Measurements from ENCODE around the gene INTS15. TPM values are rescaled to one million over a fixed set of nuclear protein-coding genes. Genes with fewer than 3 reads are reported as not detected.

INTS15 gene
- total and polyA plus RNA-seq, 10 of the 15 experiments (the other 5 are each of a cell fraction or from before 2014, with no cell fraction given) = 0.89 to 28.2 (median 16.8) TPM

GRCh38 chr7:6577369-6578113 is 12.3 kb upstream of the INTS15 start, which contains the start of gene ZDHHC4:
Gene ZDHHC4 (plus strand): TSS chr7:6577454. CDS start chr7:6580562, 3,108 bp downstream.
- Histone ChIP-seq H3K9me3 (replicated peaks; ENCODE audit: control insufficient read depth, insufficient read depth, low read length) (no peaks in the 10 kb centered on the region), H3K4me1 (ENCODE audit: control insufficient read depth, insufficient read depth, low read length) (peaks cover 29% of the 10 kb centered on the region), H3K27ac (ENCODE audit: control insufficient read depth, insufficient read depth) (peak within 1 kb of the TSS; percentile 75), H3K9ac (ENCODE audit: control insufficient read depth, insufficient read depth, low read length) (peak within 1 kb of the TSS; percentile 89), H4K20me1 (ENCODE audit: control insufficient read depth, insufficient read depth) (no peaks in the 10 kb centered on the region), H3K79me2 (ENCODE audit: control insufficient read depth, insufficient read depth, low read length) (peaks cover 7% of the 10 kb centered on the region), H3K36me3 (ENCODE audit: control insufficient read depth in 2 of 2, insufficient read depth in 2 of 2, low read length in 1 of 2) (peaks cover 0 to 6% of the 10 kb centered on the region in 2 experiments; a peak in 1 of 4 replicates), H3K27me3 (replicated peaks in 1 of 2; ENCODE audit: control insufficient read depth in 2 of 2, insufficient read depth in 2 of 2, low read length in 1 of 2) (no peaks in the 10 kb centered on the region), H3K4me3 (peak within 1 kb of the TSS; percentile 98), H3K4me2 (ENCODE audit: control insufficient read depth, insufficient read depth) (peak within 1 kb of the TSS; percentile 59), H2AFZ (ENCODE audit: control insufficient read depth, low read depth, low read length) (peak within 1 kb of the TSS; percentile 64)
- peak; percentile 95 for ATAC-seq
- ChIA-PET SMC1A (ENCODE audit: uncharacterized antibody, unreplicated experiment) (interaction anchor here (0.6 to 2.0 kb wide), 3 partner anchors 13 to 1209 kb away, joined by 3 to 7 read pairs (median 3); no protein-coding TSS in a partner anchor), RAD21 (ENCODE audit: unreplicated experiment) (interaction anchor here (0.7 to 0.9 kb wide), 3 partner anchors 12 to 63 kb away, joined by 3 read pairs; partner anchors contain the start of gene INTS15), POLR2A (interaction anchor here (0.6 to 1.8 kb wide), 5 partner anchors 11 to 1083 kb away, joined by 3 to 11 read pairs (median 4); partner anchors contain the start of gene INTS15), CTCF (interaction anchor here (1.5 to 5.1 kb wide), 3 partner anchors 11 to 62 kb away, joined by 5 to 38 read pairs (median 13); partner anchors contain the start of gene INTS15)
- no TSS peak for BruUV-seq (replicated peaks)
- intact Hi-C loops (cut with micrococcal nuclease; ENCODE audit: unreplicated experiment) = loop anchor here (5.0 kb wide), 1 partner anchor 60 kb away; the partner anchor contains the start of gene ZNF316
- WGBS (ENCODE audit: insufficient coverage, insufficient replicate concordance, low lambda C conversion rate, missing lambda C conversion rate) = 4% methylated on average over 48 of the region's 51 CpGs
- FAIRE-seq = peak; percentile 23
- in situ Hi-C loops (cut with MboI) = no loop called here
- peak; percentile 61 for DNase-seq (ENCODE audit: low read depth, low spot score)
- TF ChIP-seq TCF3 (IDR thresholded peaks at IDR 0.05; ENCODE audit: borderline replicate concordance, insufficient read depth, low read depth, low read length) (peak; percentile 71; the same call in 1 of the 2 replicates), NR2C1 (IDR thresholded peaks at IDR 0.05) (peak; percentile 94; the same call in 1 of the 2 replicates), BMI1 (IDR thresholded peaks at IDR 0.05; ENCODE audit: borderline replicate concordance) (no peak), ZNF592 (IDR thresholded peaks at IDR 0.05) (no peak), ASH2L (IDR thresholded peaks at IDR 0.05; ENCODE audit: borderline replicate concordance, low read depth) (peak; percentile 43; the same call in 1 of the 2 replicates), TAF1 (IDR thresholded peaks at IDR 0.05; ENCODE audit: borderline replicate concordance, low read depth, low read length) (peak; percentile 86; the same call in 1 of the 2 replicates), ELK1 (IDR thresholded peaks at IDR 0.05; ENCODE audit: low read depth, low read length) (peak; percentile 93), IKZF2 (IDR thresholded peaks at IDR 0.05) (peak; percentile 45 to 52; a peak in 2 of 4 replicates), FOS (IDR thresholded peaks at IDR 0.05; ENCODE audit: borderline replicate concordance, extremely low read depth, insufficient read length) (no peak), CBFB (IDR thresholded peaks at IDR 0.05; ENCODE audit: low read depth) (peak; percentile 62; the same call in 1 of the 2 replicates)
- TF ChIP-seq, protein P1, sequence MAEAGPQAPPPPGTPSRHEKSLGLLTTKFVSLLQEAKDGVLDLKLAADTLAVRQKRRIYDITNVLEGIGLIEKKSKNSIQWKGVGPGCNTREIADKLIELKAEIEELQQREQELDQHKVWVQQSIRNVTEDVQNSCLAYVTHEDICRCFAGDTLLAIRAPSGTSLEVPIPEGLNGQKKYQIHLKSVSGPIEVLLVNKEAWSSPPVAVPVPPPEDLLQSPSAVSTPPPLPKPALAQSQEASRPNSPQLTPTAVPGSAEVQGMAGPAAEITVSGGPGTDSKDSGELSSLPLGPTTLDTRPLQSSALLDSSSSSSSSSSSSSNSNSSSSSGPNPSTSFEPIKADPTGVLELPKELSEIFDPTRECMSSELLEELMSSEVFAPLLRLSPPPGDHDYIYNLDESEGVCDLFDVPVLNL (IDR thresholded peaks at IDR 0.05; ENCODE audit: low read depth, low read length) = peak; percentile 35; the same call in 1 of the 2 replicates
